GM21381 (cell line): Measurements from ENCODE around the gene EIF3A.
"Not testable (repeated sequence)": the region's sequence is repeated elsewhere in the genome, so short reads cannot be mapped to it uniquely, and the experiment has no call there.

ENCODE experiments used
- ATAC-seq: cut with Tn5 transposase; IDR thresholded peaks from one replicate; pipeline ENCODE4 v1.9.1; 2021; ENCODE audit warnings: mild to moderate bottlenecking, moderate library complexity; ENCODE audit not compliant: unreplicated experiment

The EIF3A gene

DNA sequence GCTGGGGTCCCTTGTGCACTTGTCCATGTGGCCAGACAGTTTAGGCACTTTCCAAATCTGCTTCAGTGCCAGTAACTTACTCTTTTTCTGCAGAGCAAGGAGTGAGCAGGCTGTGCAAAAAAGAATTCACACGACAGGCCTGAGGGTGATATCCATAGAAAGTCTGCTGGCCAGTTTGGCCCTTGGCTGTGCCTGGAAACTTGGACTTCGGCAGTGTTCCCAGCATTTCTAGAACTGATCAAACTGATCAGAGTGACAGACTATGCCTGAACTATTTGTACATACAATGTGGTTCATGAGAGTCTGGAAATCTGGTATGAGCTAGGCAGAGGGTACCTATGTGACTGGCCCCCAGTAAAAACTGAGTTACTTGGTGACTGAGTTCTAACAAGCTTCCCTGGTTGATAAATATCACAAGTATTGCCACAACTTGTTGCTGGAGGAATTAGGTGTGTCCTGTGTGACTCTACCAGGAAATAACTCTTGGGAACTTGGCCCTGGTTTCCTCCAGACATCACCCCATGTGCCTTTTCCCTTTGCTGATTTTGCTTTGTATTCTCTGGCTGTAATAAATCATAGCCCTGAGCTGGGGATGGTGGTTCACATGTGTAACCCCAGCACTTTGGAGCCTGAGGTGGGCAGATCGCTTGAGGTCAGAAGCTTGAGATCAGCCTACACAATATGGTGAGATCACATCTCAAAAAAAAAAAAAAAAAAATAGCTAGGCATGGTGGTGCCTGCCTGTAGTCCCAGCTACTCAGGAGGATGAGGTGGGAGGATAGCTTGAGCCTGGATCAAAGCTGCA lies 20.0 kb upstream of the EIF3A start:
- ATAC-seq = no peak

DNA sequence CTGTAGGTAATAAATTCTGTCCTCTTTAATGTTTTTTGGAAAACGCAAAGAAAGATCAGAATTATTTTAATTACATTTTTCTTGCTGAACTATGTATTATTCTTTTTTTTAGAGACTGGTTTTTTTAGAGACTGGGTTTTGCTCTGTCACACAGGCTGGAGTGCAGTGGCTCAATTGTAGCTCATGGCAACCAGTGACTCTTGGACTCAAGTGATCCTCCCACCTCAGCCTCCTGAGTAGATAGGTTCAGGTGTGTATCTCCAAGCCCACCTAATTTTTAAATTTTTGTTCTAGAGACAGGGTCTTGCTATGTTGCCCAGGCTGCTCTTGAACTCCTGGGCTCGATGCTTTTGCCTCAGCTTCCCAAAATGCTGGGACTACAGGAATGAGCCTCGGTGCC lies 18.0 kb upstream of the EIF3A start:
- ATAC-seq = no peak

DNA sequence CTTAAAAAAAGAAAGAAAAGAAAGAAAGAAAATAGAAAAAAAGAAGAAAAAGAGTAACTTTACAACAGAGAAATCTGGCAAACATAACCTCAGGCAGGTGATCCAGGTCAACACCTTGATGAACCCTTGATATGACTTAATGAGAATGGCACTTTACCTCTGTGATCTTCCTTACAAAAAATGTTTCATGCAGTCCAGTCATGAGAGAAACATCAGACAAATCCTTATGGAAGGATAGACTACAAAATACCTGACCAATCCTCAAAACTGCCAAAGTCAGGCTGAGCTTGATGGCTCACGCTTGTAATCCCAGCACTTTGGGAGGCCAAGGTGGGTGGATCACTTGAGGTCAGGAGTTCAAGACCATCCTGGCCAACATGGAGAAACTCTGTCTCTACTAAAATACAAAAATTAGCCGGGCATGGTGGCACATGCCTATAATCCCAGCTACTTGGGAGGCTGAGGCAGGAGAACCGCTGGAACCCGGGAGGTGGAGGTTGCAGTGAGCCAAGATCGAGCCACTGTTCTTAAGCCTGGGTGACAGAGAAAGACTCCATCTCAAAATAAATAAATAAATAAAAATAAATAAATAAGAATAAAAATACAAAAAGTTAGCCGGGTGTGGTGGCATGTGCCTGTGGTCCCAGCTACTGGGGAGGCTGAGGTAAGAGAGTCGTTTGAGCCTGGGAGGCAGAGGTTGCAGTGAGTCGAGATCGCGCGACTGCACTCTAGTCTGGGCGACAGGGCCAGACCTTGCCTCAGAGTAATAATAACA lies 16.2 kb upstream of the EIF3A start:
- ATAC-seq = not testable (repeated sequence)

DNA sequence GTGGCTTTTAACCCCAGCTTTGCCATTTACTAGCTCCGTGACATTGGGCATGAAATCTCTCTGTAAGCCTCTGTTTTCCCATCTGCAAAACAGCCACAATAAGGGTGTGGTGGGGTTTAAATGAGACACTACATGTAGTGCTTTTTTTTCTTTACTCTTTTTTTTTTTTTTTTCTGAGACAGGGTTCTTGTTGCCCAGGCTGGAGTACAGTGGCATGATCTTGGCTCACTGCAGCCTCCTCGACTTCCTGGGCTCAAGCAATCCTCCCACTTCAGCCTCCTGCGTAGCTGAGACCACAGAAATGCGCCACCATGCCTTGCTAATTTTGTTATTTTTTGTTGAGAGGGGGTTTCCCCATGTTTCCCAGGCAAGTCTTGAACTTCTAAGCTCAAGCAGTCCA lies 15.0 kb upstream of the EIF3A start:
- ATAC-seq = no peak

DNA sequence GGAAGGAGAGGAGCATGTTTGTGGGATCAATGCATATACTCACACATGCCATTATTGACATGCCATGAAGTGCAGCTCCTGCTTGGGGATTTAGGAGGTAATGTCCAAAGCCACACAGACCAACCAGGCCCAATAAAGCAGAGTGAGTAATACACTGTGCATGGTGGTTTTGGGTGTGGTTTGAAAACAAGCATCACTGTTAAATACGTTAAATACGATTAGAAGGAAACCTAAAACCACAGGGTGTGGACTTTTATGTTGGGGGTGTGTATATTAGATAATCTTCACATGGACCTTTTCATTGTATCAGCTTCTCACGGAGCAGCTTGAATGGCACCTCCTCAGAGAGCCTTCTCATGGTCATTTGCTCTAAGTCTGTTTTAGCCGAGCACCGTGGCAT lies 10.4 kb upstream of the EIF3A start:
- no peak for ATAC-seq

DNA sequence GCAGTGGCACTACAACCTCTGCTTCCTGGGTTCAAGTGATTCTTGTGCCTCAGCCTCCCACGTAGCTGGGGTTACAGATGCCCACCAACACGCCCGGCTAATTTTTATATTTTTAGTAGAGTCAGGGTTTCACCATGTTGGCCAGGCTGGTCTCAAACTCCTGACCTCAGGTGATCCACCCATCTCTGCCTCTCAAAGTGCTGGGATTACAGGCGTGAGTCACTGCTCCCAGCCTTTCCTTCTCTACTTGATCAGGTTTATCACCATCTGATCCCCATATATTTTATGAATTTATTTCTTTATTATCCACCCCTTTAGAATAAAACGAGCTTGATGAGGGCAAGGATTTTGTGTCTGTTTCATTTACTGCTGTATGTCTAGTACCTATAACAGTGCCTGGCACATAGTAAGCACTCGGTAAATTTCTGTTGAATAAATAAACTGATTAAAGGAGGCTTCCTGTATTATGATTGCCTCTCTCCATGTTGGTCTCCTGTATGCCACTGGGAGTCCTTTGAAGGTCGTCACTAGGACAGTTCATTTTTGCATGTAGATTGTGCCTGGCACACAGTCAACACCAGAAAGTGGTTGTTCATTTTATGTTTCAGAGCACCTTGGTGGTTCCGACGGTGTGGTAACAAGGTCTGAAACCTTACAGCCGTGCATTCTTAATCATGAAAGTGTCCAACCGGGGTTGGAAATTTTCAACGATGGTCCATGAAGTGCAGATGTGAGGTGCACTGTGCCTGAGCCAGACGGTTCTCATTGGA lies 9.6 kb upstream of the EIF3A start:
- no peak for ATAC-seq

DNA sequence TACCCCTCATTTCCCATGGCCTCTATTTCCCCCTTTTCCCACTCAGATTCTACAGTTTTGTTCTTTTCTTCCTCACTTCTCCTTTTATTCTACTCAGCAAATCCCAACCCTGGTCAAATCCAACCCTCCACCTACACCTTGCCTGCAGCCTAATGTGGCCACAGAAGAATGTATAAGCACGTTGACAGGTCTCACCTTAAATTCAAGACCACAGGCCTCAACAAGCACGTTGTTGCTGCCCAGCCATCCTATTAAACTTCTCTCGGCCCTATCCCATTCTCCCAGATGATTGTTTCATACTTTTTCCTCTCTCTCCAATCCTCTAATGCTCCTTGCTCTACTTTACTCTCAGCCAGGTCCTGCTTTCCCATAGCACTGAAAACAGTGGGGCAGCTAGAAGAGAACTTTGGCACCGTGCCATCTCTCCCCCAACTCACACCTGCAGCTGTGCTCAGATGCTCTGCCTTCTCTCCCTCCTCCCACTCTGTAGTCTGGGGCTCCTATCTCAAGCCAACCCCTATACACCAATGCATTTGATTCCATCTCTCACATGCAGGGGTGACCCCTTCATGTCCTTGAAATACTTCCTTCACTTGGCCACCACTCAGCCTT lies 6.8 kb upstream of the EIF3A start:
- ATAC-seq = no peak

DNA sequence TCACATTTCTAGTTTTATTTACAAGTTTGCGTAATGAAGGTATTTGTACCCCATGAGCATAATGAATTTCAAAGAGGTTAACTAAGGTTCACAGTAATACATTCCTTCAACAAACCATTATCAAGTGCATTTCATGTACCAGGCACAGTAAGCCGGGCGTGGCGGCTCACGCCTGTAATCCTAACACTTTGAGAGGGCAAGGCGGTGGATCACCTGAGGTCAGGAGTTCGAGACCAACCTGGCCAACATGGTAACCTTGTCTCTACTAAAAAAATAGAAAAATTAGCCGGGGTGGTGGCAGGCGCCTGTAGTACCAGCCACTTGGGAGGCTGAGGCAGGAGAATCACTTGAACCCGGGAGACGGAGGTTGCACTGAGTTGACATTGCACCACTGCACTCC lies 4.3 kb upstream of the EIF3A start:
- no peak for ATAC-seq

DNA sequence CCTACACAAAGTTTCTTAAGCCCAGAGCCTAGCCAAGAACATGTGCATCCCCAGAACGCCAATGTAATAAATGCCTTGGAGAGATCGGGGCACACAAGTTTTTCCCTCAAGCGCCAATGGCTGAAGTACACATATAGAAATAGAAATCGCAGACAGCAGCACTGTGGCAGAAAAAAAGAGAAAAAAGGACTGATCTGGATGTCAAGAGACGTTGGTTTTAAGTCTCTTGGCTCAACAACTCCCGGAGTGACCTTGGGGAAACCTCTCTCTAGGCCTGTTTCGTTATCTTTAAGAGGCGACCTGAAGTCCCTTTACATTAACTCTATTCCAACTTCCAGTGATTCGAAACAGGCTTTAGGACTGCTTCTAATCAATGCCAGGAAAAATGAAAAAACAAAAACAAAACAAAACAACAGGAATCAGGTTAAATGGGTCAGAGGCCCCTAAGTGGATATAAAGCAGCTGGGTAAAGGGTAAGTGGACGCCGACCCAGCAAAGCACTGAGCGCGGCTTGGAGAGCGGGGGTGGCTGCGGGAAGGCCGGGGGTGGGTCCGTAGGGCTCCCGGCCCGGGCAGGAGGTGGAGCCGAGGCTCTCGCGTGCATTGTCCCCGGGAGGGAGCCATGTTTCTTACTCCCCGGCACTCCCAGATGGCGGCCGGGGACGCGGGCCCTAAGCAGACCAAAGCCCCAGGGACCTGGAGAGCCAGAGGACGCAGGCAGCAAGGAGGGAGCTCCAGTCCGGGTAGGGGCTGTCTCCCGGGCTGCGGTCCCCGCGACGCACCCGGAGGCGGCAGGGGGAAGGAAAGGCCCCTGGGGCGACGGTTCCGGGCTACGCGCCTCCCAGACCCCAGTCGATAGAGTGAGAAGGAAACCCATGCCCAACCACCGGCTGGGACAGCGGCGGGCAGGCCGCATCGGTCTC lies 757 bp downstream of the EIF3A start:
- peak; percentile 57 for ATAC-seq

DNA sequence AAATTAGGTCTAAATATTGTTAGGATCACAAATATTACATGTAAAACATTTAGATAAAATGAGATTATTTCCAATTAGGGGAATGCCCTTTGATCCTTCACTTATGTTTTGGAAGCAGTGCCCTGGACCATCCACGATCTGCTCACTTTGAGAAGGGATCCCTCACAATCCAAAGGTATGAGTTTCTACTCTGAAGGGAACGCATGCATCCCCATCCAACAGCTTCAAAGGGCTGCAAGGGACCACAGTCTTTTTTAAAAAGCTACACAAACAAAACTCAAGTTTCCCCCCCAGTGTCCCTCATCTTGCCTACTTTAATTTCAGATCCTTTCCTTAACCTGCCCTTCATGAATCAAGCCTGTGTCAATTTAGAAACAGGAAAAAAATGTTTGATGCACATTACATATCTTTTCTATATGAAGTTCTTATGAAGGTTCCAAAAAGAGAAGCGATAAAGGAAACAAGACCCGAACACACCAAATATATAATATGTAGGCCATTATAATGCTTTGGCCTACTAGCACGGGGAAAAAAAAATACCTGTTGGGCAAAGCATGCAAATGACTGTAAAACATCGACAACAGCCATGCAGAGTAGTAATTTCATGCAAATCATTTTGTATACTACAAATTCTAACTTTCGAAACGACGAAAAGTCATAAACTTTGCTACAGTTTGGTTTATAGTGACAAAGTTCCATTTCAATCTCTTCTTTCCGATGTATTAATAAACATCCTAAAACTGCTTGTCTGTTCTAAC lies 2.0 kb downstream of the EIF3A start:
- ATAC-seq = no peak

DNA sequence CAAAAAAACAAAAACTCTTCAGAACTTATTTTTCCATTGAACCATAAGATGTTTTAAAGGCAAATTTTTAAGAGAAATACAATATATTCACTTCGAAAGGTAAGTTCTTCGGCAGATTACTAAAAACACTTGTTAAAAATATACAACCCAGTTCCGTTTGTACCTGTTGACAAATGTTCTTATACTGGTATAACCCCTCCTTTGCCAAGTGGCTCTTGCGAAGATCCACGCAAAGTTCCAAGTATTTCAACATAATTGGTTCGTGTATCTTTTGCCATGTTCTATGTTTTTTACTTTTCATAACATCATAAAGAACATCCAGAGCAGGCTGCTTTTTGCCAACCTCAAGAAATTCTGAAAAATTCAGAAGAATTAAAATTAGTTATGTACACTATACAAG lies 7.0 kb downstream of the EIF3A start:
- no peak for ATAC-seq

DNA sequence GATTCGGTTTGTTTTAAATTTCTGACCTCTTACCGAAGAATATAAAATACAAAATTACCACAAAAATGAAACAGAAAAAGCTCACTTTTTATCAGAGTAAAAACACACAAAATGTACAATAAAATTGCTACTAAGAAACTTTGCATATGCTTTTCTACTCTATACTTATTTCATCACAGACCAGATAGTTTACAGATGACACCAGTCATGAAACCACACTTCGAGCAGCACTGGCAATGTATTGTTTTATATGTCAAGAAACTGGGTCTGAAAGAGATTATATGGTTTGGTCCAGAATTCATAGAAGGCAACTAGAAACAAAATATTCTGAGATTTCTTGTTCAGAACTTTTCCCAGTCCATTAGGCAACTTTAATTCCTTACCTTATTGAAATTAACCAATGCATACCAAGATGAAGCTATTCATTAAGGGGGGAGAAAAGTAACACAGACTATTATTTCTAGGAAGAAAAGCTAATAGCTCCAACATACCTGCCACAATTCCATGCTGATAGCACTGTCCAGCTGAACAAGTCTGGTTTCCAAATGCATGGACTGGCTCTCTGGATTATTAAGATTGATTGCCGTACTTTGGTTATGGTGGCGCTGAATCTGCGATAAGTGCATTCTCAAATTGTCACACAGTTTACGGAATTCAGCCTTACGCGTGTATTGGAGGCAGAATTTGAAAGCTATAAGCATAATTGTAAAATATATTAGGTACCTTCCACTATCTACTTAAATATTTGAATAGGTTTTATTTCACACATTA lies 10.0 kb downstream of the EIF3A start:
- no peak for ATAC-seq

DNA sequence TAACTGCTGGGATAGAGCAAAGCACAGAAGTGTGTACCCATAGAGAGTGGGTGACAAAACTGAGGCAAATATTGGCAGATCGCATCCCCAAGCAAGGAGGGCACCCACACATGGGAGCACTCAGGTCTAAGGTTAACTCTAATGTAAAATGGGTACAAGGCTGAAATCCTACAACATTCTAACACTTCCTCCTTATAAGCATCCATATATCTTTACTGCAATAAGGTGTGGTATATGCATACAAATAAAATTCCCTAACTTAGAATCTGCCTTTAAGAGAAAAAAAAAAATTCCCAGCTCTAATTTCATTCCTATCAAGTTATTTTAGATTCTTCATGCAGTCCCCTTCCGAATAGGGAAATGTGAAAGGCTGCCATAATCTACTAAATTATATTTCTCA lies 18.7 kb downstream of the EIF3A start:
- ATAC-seq = no peak

DNA sequence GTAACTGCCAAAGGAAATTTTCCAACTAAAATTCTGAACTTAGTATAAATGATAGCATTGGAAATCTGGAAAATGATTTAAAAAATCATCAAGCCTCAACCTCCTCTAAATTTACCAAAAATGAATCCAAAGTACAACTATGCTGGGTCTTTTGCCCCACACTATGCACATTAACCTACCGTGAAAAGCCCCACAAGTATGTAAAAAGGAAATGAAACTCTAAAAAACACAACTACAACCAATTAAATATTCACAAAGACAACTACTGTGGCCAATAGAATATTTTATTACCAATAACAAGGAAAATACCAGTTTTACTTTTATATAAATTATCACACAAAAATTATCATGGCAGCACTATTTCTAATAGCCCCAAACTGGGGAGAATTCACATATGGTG lies 19.3 kb downstream of the EIF3A start:
- no peak for ATAC-seq

DNA sequence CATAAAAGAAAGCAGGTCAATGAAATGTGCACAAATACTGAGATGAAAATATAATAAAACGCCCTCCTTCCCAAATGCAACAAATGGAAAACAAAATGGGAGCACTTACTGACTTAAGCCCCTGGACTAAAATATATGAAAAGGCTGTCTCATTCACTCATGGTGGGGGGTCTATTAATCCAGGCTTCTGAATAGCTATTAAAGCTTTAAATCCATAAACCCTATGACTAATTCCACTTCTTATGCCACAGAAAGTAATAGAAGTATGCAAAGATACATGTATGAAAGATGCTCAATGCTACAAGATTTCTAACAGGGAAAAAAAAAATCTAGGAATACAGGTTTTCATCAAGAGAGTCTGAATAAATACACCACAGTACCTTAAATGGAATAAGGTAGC lies 20.5 kb downstream of the EIF3A start:
- no peak for ATAC-seq

DNA sequence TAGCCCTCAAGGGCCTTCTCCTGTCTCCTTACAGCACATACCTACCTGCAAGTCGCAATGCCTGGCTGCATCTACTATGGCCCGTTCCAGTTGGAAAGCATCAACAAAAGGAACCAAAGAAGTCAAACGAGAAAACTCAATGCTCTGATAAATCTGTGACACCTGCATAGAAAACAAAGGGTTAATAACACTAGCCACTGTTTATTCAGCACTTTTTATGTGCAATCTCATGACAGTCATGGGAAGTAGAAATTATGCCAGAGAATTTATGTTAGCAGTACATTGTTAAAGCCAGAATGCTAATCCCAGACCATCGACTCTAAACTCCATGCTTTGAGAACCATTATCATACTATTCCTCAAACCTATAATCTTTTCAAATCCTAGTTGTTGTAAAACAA lies 21.1 kb downstream of the EIF3A start:
- ATAC-seq = no peak

DNA sequence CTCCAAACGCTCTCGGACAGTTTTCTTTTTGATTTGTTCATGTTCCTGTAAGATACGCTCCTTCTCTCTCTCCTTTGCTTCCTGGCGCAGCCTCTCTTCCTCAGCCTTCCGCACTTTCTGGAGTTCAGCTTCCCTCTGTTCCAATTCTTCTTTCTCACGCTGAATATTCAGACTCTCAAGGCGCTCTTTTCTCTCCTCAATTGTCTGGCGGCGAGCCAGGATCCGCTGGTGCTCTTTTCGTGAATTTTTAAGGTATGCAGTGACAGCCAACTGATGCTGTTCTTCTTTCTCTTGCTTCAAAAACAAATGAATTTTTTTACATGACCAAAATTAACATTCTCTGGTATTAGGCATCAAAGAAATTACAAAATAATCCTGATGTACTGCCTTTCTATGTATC lies 22.6 kb downstream of the EIF3A start:
- no peak for ATAC-seq

DNA sequence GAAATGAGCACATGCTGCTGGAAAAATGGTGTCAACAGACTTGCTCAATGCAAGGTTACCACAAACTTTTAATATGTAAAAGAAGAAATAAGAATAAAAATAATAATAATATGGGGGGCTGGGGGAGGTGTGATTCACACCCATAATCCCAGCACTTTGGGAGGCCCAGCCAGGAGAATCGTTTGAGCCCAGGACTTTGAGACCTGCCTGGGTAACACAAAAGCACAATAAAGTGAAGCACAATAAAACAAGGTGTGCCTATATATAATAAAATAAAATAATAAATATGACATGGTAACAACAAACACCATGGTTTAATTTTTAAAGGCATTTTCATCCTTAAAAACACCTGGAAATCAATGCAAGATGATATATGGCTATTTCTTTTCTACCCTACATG lies 25.1 kb downstream of the EIF3A start:
- no peak for ATAC-seq

DNA sequence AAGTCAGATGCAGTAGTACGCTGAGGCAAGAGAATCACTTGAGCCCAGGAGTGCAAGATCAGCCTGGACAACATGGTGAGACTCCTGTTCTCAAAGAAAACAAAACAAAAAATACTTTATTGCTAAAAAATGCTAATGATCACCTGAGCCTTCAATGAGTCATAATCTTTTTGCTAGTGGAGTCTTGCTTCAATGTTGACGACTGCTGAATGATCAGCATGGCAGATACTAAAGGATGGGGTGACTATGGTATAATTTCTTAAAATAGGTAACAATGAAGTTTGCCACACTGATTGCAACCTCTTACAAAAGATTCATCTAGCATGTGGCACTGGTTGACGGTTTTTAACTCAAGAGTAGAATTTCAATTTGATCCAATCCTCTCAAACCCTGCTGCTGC lies 28.8 kb downstream of the EIF3A start:
- ATAC-seq = no peak
